GM21576 (cell line): ENCODE measurements around the gene ST3GAL3.
A peak's percentile ranks its signal among the peaks of the same experiment; 100 is the strongest.

Experiments used
- ATAC-seq: cut with Tn5 transposase; IDR thresholded peaks from one replicate; pipeline ENCODE4 v1.9.1; 2021; ENCODE audit warnings: mild to moderate bottlenecking, moderate library complexity; ENCODE audit not compliant: unreplicated experiment

The ST3GAL3 gene

DNA sequence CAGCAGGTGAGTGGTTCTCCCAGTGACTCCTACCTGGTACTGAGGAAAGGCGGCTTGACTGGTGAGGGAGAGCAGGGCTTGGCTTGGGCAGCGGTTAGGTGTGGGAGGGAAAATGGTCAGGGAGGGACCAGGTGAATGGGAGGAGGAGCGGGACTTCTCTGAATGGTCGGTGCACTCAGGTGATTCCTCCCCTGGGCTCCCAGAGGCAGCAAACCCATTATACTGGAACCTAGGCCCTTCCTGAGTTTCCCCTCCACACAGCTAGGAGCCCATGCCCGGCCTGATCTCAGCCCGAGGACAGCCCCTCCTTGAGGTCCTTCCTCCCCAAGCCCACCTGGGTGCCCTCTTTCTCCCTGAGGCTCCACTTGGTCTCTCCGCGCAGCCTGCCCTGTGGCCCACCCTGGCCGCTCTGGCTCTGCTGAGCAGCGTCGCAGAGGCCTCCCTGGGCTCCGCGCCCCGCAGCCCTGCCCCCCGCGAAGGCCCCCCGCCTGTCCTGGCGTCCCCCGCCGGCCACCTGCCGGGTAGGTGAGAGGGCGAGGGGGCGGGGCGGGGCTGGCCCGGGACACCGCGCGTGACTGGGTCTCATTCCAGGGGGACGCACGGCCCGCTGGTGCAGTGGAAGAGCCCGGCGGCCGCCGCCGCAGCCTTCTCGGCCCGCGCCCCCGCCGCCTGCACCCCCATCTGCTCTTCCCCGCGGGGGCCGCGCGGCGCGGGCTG lies 228.5 kb downstream of the ST3GAL3 start:
- ATAC-seq: no peak

DNA sequence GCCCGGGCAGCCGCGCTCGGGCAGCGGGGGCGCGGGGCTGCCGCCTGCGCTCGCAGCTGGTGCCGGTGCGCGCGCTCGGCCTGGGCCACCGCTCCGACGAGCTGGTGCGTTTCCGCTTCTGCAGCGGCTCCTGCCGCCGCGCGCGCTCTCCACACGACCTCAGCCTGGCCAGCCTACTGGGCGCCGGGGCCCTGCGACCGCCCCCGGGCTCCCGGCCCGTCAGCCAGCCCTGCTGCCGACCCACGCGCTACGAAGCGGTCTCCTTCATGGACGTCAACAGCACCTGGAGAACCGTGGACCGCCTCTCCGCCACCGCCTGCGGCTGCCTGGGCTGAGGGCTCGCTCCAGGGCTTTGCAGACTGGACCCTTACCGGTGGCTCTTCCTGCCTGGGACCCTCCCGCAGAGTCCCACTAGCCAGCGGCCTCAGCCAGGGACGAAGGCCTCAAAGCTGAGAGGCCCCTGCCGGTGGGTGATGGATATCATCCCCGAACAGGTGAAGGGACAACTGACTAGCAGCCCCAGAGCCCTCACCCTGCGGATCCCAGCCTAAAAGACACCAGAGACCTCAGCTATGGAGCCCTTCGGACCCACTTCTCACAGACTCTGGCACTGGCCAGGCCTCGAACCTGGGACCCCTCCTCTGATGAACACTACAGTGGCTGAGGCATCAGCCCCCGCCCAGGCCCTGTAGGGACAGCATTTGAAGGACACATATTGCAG lies 229.3 kb downstream of the ST3GAL3 start:
- ATAC-seq: no peak

DNA sequence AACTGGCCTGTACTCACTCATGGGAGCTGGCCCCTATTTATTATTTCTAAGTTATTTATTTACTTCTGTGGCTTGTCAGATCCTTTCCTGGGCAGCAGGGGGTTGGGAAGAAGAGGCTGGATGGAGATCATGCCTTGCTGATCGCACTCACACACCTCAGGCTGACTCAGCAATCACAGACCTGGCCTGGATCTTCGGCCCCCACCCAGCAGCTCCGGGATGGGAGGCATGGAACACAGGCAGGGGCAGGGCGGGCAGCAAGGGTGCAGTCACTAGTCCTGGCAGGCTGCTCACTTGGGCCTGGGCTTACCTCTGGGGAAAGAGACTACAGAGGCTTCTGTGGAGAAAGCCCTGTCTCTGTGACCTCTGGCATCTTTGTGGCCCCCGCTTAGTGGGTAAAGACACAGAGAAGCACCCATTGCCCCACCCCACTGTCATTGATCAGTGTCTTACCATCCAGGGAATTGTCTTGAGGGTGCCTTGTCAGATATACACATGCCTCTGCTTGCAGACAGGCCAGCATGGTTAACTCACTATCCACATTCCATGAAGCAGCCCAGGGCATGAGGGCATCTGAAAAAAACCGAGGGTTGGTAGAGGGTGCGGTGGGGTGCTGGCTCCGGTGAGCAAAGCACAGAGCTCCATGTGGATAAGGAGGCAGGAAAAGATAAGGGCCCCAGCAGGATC lies 230.0 kb downstream of the ST3GAL3 start:
- no peak for ATAC-seq

DNA sequence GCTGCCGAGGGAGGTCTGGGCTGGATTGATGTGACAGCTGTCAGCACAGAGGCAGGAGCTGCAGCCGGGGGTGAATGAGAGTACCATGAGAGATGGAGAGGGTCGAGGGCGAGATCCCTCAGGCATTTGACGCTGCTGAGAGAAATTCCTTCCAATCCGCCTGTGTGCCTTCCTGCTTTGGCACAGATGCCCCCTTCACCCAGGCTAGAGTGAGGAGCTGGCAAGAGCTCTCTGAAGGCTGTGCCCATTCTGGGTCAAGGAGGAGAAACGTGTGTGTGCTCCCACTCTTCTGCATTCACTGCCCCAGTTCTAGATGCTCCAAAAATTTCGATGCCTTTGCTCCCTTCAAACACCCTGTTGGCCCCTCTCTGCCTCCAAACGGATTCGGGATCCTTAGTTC lies 231.0 kb downstream of the ST3GAL3 start:
- ATAC-seq: no peak

DNA sequence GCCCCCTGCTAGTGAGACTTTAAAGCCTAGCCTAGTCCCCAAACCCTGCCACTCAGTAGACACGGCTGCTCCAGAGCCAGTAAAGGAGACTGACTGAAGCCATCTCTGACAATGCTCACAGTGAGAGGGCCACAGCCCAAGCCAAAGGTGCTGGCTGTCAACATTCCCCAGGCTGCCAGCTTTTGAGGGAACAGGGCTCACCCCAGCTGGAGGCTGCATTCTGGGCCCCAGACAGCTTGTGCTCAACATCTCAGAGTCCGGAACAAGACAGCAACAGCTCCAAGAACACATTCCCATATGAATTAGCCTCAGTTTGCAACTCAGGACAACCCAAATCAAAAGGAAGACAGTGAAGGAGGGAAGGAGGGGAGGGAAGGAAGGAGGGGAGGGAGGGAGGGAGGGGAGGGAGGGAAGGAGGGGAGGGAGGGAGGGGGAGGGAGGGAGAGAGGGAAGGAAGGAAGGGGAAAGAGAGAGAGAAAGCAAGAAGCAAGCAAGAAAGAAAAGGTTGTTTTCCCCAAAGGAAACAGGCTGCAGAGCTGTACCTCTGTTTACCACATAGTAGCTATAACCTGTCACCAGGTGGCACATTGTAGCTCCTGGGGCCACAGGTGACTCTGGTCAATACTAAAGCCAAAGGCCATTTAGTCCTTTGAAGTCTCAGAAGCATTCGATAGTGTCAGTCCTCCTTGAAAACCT lies 231.7 kb downstream of the ST3GAL3 start:
- ATAC-seq: no peak

DNA sequence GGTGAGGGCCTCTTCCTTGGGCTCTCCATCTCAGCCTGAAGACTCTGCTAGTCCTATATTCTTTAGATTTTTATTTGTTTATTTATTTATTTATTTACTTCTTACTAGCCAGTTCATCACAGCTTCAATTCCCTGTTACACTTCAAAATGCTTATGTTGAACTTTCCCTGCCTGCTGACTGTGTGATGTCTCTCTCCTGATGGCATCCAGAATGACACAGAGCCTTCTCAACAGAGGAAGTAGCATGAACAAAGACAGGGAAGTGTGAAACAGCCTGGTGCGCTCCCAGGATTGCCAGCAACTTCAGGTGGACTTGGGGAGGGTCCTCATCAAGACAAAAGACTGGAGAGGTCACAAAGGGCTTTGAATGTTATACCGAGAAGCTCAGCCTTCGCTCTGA lies 235.1 kb downstream of the ST3GAL3 start:
- no peak for ATAC-seq

DNA sequence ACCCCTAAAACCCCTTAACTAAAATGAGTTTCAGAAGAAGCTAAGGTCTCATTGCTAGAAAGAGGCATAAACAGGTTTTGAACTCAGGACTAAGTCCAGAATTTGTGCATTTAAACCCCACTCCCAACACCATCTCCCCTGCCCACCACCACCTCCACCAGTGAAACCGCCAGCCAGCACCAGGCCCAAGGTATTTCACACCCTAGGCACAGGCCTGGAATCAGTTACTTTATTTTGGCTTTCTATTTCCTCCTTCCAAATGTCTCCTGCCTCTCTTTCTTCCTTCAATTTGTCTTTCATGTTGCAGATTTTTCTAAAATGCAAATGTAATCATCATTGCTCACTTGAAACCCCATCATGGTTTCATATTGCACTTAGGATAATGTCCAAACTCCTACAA lies 237.5 kb downstream of the ST3GAL3 start:
- no peak for ATAC-seq

DNA sequence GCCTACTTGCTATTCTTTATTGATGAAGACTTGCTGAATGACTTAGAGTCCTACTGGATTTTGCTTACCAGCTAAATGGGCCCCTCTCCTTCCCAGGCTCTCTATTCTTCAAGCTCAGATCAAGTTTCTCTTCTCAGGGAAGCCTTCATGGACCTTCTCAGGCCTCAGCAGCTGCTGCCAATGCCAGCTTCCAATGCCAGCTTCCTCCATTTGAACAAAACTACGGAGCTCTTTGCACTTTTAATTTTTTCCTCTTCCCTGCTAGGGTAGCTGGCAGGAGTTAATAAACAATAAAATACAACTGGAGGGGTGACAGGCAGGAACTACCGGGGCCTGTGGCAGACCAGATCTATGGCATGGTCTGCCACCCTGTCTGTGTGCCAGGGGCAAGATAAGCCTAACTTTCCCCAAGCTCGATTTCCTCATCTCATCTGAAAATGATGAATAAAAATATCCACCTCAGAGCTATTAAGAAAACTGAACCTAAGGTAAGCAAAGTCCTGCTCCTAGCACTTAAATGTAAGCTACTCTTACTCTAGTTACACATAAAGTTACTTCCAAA lies 238.4 kb downstream of the ST3GAL3 start:
- ATAC-seq: no peak

DNA sequence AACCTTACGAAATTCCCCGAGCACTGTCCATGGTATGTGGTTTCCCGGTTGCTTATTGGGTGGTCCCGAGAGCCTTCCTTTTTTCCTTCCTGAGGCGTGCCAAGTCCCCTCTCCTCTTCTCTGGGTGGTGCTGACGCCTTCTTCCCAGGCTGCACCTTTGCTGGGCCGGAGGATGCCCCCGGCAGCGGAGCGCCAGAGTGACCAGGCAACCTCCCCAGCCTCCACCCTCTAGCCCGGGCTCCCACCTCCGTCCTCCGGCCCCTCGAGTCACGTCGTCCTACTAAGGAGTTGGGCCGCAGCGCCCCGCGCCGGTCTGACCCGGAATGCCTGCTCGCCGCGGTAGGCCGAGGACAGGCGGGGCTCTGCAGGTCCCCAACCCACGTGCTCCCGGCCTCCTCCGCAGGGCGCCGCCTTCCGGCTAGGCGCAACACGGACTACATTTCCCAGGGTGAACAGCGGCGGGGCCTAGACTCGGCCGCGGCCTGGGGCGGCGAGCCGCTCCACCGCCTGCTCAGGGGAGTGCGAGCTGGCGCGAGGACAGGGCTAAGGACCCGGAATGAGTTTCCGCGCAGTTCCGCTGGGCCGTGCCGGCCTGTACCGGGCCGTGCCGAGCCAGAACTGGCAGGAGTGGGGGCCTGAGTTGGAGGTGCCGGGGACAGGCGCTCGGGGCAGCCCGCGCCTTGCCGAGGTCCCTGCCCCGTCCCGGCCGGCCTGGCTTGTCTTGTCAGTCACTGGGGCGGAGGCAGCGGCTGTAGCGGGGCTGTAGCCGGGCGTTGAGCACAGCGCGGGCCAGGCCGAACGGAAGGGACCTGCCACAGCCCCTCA lies 239.1 kb downstream of the ST3GAL3 start, which contains the start of gene IPO13:
Gene IPO13, plus strand, starts transcription at position 715 of the 825 bp plus-strand sequence. CDS start 651 bp downstream, outside the sequence.
- peak; percentile 91 for ATAC-seq

DNA sequence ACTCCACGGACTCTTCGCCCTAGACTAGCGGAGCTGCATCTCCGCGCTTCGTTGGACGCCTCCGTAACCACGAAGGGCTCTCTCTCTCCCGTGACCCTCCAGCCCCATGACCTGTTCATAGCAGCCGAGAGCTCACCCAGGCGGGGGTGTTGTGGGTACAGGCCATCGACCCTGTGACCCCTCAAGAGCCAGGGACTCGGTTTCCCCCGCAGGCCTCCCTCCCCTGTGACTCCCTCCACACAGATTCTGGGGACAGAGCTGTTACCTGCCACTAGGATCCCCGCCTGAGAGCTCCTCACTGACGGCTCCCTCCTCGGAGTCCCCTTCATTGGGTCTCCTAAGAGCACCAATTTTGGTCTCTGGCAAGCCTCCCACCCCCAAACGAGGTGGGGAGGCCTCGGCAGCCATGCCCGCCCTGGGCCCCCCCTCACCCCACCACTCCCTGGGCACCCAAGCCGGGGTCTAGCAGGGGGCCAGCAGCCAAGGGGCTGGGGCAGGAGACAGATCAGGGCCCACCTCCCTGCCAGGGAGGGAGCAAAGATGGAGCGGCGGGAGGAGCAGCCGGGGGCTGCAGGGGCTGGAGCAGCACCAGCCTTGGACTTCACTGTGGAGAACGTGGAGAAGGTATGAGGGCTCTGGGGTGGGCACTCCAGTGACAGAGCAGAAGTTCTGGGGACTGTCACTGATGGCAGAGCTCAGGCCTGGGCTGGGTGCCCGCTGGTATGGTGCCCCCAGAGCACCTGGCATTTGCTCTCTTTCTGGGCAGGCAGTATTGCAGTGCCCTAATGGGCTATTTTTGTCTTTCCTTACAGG lies 239.9 kb downstream of the ST3GAL3 start:
- no peak for ATAC-seq

DNA sequence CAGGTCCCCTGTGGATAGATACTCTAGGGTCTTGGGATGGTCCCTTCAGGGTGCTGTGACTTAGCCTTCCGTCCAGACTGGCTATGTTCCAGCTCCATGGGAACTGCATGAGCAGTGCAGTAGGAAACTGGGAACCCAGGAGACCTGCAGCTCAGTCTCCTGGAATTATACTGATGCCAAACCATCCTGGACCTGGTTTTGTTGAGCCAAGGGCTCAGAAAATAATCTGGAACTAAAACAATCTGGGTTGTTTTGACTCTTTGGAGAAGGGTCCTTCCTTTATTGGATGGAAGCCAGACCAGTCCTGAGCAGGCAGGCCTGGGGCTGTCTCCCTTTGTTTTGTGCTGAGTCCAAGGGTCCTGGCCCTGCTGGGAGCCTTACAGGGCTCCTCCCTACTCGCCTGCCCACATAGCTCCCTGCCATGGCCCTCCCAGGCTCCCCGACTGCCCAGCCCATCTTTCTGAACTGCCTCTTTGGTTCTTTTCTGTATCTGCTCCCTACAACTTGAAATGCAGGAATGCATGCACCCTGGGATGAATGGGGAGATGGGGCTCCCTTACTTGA lies 240.6 kb downstream of the ST3GAL3 start:
- ATAC-seq: no peak

DNA sequence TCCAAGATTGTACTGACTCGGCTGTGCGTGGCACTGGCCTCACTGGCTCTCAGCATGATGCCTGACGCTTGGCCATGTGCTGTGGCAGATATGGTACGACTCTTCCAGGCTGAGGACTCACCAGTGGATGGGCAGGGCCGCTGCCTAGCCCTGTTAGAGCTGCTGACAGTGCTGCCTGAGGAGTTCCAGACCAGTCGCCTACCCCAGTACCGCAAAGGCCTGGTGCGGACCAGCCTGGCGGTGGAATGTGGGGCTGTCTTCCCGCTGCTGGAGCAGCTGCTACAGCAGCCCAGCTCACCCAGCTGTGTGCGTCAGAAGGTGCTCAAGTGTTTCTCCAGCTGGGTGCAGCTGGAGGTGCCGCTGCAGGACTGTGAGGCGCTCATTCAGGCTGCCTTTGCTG lies 242.3 kb downstream of the ST3GAL3 start:
- ATAC-seq: no peak

DNA sequence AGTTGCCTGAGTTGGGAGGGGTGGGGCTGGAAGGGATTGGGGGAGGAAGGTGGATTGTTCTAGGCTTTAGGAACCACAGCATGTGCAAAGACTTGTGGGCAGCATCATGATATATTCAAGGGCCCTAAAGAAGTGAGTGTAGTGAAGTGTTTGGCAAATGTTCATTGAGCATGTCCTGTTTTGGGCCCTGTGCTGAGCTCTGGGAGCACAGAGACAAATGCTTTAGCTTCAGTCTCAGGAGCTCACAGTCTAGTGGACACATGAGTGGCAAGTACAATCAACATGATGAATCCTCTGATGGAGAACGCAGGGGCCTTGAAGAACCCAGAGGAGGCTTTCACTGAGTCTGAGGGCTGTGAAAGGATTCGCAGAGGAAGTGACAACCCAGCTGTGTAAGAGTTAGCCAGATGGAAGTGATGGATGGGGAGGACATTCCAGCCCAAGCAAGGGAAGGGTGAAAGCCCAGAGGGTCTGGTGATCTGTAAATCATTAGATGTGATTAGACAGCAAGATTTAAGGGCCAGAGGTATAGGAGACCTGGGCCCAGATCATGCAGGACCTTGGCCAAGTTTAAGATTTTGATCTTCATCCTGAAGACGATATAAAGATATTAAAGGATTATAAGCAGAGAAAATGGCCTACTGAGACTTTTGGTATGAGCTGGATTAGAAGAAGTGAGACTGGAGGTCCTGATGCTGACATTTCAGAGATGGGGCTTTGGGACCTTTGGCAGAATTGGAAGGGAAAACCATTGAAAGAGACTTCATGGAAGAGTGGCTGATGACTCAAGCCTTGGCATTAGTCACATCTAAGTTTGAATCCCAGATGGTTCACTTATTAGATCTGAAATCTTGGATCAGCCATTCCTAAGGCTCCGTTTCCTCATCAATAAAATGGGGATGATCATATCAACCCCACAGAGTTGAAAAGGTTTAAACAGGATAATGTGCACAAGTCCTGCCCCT lies 244.0 kb downstream of the ST3GAL3 start:
- ATAC-seq: no peak

DNA sequence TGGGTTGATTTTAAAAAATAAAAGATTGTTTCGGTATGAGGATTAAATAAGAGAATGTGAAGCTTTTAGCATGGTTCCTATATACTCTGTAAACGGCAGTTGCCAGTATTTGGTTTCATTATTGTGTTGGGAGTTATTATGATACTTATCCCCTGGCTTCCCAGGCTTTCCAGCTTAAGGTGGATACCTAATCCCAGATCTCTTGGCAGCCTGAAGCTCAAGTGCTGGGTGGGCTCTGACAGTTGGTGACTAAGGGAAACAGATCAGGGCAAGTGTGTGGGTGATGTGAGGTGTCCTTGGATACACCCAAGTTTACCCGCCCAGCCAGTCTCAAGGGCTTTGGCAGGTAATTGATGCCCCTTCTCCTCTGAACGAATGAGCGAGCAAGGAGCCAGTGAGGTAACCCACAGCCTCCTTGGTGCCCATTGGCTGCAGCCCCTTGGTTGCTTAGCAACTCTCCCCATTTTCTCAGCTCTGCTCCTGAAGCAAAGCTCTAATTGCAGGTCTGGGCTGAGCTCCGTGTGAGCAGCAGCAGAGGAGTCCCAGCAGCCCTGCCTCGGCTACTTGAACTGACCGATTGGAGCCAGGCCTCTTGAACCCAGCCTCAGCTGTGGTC lies 245.5 kb downstream of the ST3GAL3 start:
- ATAC-seq: no peak

DNA sequence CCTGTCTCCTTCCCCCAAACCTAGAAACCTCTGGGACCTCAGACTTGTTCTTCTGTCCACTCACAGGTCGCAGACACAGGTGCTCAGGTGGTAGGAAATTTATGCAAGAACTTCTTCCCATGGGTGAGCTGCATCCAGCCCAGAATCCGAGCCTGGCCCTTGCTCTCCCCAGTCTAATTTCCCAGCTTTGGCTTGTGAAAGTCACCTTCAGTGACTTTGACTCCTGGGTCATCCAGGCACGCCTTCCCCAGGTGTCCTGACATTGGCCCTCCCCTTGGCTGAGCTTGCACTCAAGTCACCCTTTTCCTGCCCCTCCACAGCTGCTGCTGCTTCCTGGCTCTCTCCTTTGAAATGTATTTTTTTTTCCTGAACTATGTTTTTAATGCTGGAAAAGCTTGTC lies 246.0 kb downstream of the ST3GAL3 start:
- ATAC-seq: no peak

DNA sequence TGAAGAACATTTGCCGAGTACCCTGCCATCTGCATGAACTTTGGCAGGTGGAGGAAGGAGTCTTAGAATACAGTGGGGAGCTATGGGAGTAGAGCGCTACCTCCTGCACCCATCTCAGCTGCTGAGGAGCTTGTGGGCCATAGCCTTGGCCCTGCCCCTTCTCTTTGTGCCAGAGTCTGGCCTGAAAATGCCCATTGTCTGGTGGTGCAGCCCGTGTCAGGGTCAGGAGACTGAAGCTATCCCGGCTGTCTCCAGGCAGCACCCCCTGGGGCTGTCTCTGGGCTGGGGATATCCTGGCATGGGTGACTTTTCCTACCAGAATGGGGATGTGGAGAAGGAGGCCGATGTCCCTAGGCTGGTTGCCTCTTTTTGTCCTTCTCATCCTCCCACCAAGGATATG lies 246.7 kb downstream of the ST3GAL3 start:
- ATAC-seq: no peak

DNA sequence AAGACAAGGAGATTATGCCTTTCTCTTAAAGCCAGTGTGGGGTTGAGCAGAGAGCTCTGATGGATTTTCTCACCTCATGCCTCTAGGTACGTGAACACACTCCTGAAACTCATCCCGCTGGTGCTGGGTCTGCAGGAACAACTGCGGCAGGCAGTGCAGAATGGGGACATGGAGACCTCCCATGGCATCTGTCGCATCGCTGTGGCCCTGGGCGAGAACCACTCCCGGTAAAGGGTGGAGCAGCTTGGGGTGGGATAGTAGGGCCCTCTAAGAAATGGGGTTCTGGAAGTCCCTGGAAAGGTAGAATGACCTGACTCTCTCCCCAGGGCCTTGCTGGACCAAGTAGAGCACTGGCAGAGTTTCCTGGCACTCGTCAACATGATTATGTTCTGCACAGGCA lies 248.9 kb downstream of the ST3GAL3 start:
- no peak for ATAC-seq
